Type B pancreatic cell (in vitro differentiated cells): ENCODE data around the gene APOC1. TPM values are rescaled to one million over a fixed set of nuclear protein-coding genes. Genes with fewer than 3 reads are reported as not detected.

ENCODE experiments used
- DNase-seq: peaks from one replicate; pipeline ENCODE4 v3.0.0; 2021; ENCODE audit warnings: mixed read lengths; ENCODE audit not compliant: unreplicated experiment; ENCODE audit errors: extremely low spot score
- H3K27ac Mint-ChIP-seq: 2 replicates; pipeline ENCODE4 v1.8.0; 2021; ENCODE audit warnings: mild to moderate bottlenecking, mixed read lengths
- H3K27me3 Mint-ChIP-seq: 2 replicates; pipeline ENCODE4 v1.8.0; 2021; ENCODE audit warnings: mixed read lengths
- H3K36me3 Mint-ChIP-seq: 2 replicates; pipeline ENCODE4 v1.8.0; 2021; ENCODE audit warnings: mixed read lengths
- H3K4me1 Mint-ChIP-seq: one replicate; pipeline ENCODE4 v1.8.0; 2021; ENCODE audit warnings: mixed read lengths; ENCODE audit not compliant: unreplicated experiment
- H3K4me3 Mint-ChIP-seq: 2 replicates; pipeline ENCODE4 v1.8.0; 2021; ENCODE audit warnings: mild to moderate bottlenecking, mixed read lengths
- H3K9me3 Mint-ChIP-seq: 2 replicates; pipeline ENCODE4 v1.8.0; 2021; ENCODE audit warnings: mixed read lengths
- total RNA-seq: library from RNA; stranded (reverse); gene quantifications from 2 replicates; pipeline ENCODE4 v1.2.1, GENCODE V29; 2021; ENCODE audit warnings: low replicate concordance
- TF ChIP-seq, protein P1 (sequence below): fragments of 200-600 bp; sonication (generic); conservative IDR thresholded peaks from 2 replicates; pipeline ENCODE4 v1.5.0; 2021; ENCODE audit warnings: antibody characterized with exemption, mild to moderate bottlenecking

Gene APOC1
- total RNA-seq, 1 donor from 2014 or later, result 76.3 TPM

DNA sequence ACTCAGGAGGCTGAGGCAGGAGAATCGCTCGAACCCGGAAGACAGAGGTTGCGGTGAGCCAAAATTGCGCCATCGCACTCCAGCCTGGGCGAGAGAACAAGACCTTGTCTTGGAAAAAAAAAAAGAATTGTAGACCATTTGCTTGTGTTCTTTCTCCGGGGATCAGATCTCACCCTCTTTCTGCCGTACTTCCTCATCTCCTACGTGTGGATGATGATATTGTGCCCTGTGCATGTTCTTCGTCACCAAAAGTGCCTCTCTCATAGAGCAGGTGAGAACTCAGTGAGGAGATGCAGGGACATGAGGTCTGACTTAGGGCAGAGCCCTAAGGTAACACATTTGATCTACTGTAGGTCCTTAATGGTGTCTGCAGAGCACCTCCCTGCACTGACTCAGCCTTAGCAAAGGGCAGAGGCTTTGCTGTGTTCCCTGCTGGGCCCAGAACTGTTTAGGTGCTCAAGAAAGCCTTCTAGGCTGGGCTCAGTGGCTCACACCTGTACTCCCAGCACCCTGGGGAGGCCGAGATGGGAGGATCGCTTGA is 32.7 kb downstream of the APOC1 start:
- Mint-ChIP-seq H3K4me1 (peaks cover 4% of the 10 kb centered on the region), H3K9me3 (no peaks in the 10 kb centered on the region), H3K36me3 (no peaks in the 10 kb centered on the region), H3K27ac (no peak overlapping the region), H3K4me3 (no peak overlapping the region), H3K27me3 (no peaks in the 10 kb centered on the region)
- TF ChIP-seq, protein P1, sequence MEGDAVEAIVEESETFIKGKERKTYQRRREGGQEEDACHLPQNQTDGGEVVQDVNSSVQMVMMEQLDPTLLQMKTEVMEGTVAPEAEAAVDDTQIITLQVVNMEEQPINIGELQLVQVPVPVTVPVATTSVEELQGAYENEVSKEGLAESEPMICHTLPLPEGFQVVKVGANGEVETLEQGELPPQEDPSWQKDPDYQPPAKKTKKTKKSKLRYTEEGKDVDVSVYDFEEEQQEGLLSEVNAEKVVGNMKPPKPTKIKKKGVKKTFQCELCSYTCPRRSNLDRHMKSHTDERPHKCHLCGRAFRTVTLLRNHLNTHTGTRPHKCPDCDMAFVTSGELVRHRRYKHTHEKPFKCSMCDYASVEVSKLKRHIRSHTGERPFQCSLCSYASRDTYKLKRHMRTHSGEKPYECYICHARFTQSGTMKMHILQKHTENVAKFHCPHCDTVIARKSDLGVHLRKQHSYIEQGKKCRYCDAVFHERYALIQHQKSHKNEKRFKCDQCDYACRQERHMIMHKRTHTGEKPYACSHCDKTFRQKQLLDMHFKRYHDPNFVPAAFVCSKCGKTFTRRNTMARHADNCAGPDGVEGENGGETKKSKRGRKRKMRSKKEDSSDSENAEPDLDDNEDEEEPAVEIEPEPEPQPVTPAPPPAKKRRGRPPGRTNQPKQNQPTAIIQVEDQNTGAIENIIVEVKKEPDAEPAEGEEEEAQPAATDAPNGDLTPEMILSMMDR, result no peak
- no peak for DNase-seq

GRCh38 chr19:44948237-44948636 is 33.8 kb downstream of the APOC1 start:
- H3K4me3 Mint-ChIP-seq, result no peak overlapping the region
- TF ChIP-seq, protein P1, result no peak
- DNase-seq, result no peak
- no peaks in the 10 kb centered on the region for H3K36me3 Mint-ChIP-seq
- no peaks in the 10 kb centered on the region for H3K27me3 Mint-ChIP-seq
- H3K4me1 Mint-ChIP-seq, result peaks cover 4% of the 10 kb centered on the region
- H3K9me3 Mint-ChIP-seq, result no peaks in the 10 kb centered on the region
- no peak overlapping the region for H3K27ac Mint-ChIP-seq

DNA sequence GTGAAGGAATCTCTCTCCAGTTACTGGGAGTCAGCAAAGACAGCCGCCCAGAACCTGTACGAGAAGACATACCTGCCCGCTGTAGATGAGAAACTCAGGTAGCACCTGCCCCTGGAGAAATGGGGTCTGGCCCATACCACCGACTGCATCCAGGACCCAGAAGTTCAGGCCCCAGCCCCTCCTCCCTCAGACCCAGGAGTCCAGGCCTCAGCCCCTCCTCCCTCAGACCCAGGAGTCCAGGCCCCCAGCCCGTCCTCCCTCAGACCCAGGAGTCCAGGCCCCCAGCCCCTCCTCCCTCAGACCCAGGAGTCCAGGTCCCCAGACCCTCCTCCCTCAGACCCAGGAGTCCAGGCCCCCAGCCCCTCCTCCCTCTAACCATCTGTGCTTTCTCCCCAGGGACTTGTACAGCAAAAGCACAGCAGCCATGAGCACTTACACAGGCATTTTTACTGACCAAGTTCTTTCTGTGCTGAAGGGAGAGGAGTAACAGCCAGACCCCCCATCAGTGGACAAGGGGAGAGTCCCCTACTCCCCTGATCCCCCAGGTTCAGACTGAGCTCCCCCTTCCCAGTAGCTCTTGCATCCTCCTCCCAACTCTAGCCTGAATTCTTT is 34.5 kb downstream of the APOC1 start:
- H3K4me1 Mint-ChIP-seq, result peaks cover 4% of the 10 kb centered on the region
- H3K27me3 Mint-ChIP-seq, result no peaks in the 10 kb centered on the region
- H3K4me3 Mint-ChIP-seq, result no peak overlapping the region
- no peak overlapping the region for H3K27ac Mint-ChIP-seq
- no peaks in the 10 kb centered on the region for H3K9me3 Mint-ChIP-seq
- H3K36me3 Mint-ChIP-seq, result no peaks in the 10 kb centered on the region
- TF ChIP-seq, protein P1, result no peak
- no peak for DNase-seq

GRCh38 chr19:44949550-44949949 is 35.1 kb downstream of the APOC1 start:
- H3K9me3 Mint-ChIP-seq, result no peaks in the 10 kb centered on the region
- H3K36me3 Mint-ChIP-seq, result no peaks in the 10 kb centered on the region
- no peaks in the 10 kb centered on the region for H3K27me3 Mint-ChIP-seq
- no peak overlapping the region for H3K4me3 Mint-ChIP-seq
- H3K4me1 Mint-ChIP-seq, result peaks cover 4% of the 10 kb centered on the region
- TF ChIP-seq, protein P1, result no peak
- no peak for DNase-seq
- no peak overlapping the region for H3K27ac Mint-ChIP-seq

- H3K4me3 Mint-ChIP-seq, result peak overlapping the region; percentile 16
- H3K4me1 Mint-ChIP-seq, result peaks cover 13% of the 10 kb centered on the region
Measured at GRCh38 chr19:44951179-44952159, 37.1 kb downstream of the APOC1 start.

More at GRCh38 chr19:44951179-44952159, 37.1 kb downstream of the APOC1 start:
- no peaks in the 10 kb centered on the region for H3K36me3 Mint-ChIP-seq
- no peaks in the 10 kb centered on the region for H3K9me3 Mint-ChIP-seq
- peak overlapping the region; percentile 68 for H3K27ac Mint-ChIP-seq
- DNase-seq, result no peak
- no peaks in the 10 kb centered on the region for H3K27me3 Mint-ChIP-seq
- TF ChIP-seq, protein P1, result peak; percentile 94
